GM04504 (cell line): Measurements from ENCODE around the gene SPPL3.

Source experiments
- DNase-seq: peaks from one replicate; pipeline ENCODE4 v3.0.0-alpha.2; 2012; ENCODE audit warnings: low read depth

Gene SPPL3

DNA sequence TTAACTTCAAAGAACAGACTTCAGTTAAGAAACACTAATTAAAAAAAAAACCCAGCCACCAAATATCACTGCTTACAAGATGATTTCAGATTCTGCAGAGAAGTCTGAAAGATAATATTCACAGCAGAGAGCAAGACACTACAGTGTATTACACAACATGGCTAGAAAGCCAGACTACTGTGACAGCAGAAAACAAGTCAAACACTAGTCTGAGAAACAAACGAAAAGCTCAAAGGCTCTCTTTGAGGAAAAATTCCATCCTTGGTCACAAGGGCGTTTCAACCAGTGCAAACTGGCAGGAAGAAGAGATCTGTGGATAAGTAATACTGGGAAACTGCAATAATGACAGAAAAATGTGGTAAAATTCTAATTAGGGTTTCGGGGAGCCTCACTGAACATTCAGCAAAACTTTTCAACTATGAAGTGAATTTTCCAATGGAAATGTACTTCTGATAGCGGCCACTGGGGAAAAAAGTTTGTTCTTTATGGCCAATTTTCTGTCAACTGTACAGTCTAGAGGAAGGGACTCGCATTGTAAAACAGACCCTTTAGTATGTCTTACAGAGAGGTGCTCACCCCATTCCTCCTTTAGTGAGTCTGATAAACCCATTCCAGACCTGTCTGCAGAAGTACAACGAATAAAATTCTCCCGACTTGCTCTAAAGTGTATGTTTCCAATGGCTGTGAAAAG is 128.2 kb downstream of the SPPL3 start:
- no peak for DNase-seq

DNA sequence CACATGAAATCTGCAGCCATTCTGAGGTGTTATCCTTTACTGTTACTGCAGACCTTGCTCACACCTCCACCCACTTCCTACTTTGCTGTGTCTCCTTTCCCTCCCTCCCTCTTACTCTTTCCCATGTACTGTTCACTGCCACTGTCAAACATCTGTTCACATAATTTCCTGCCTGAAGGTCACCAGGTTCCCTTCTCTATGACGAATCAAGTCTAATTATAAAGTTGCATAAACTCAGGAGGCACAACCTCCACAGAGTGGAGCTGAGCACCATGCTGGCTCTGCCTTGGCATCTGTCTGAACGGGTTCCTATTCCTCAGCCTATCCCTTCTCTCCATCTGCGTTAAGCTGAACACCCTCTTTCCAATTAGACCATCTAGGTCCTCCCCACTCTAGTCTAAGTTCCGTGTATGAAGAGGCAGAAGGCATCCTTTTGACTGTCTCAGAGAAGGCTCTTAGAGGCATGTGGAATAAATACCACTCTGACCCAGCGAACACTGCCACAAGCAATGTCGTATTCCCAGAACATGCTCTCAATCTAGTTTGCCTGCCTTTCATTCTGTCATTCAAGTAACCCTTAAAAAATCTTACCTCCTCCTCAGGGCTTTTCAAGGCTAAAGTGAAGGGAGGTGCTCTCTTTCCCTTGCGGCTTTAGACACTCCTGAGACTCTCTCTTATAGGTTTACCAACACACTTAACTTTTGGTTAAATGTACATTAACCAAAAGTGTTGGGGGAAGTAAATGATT is 129.8 kb downstream of the SPPL3 start:
- no peak for DNase-seq

DNA sequence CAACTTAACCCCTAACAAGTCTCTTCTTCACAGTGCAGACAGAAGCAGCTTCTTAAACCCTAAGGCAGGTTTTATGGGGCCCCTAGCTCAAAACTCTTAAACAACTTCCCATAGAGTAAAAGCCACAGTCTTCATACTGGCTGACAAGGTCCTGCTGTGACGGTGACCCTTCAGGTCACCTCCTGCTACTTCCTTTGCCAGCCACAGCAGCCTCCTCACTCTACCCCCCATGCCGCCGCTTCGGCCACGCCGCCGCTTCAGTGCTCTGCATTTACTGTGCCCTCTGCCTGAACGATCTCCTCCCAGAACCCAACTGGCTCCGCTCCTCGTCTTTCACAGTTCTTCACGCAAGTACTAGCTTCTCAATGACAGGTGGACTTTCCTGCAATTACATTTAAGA is 133.1 kb downstream of the SPPL3 start:
- DNase-seq, result no peak

DNA sequence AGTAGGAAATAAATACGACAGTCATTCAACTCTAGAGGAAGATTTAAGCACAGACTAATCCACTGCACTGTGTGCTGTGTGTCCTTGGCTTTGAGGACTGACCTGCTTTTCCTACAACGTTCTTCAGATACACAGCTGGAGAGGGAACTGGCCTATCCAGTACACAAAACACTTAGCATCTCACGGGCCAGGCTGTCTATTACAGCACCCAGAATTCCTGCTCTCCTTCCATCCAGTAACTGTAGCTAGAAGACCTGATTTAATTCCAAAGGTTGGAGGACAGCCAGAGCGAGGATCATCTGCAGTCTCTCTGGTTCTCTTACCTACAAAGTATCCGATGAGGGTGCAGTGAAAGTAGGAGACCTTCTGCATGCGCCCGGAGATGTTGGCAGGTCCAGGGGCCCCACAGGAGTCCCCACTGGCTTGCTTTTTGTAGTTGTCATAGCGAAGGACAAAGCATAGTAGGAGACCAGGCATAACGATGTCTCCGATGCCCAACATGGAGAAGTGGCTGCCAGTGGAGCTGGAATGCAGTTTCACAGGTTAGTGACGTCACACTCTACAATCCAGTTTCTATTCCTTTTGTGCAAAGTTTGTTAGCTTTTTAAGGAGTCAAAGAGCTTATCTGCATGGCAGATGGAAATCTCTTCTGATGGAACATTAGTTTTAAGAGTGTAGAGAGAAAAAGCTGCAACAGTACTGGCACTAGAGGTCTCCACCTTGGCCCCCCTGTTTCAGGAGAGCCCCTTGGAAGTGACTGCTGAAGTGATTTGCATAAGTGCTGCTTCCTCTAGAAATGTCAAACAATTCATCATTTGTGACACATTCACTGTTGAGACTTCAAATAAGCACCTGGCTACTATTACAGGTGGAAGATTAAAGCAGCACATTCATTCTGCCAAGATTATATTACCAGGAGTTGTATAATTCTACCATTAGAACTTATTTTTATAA is 136.8 kb downstream of the SPPL3 start:
- no peak for DNase-seq

DNA sequence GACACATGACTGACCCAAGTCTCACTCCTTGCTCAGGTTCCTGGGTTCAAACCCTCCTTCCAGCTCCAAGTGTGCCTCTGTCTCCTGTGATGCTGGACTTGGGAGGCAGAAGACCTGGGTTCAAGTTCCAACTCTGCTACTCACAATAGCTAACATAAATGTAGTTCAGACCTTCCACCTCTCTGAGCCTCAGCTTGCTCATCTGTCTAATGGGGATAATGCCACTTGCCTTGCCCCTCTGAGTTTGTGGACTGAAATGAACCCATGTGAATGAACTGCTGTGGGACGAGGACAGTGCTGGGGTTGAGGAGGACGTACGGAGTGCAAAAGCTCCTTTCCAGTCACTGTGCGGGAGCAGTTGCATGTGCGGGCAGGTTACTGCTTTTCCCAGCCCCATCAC is 137.6 kb downstream of the SPPL3 start:
- DNase-seq, result no peak

DNA sequence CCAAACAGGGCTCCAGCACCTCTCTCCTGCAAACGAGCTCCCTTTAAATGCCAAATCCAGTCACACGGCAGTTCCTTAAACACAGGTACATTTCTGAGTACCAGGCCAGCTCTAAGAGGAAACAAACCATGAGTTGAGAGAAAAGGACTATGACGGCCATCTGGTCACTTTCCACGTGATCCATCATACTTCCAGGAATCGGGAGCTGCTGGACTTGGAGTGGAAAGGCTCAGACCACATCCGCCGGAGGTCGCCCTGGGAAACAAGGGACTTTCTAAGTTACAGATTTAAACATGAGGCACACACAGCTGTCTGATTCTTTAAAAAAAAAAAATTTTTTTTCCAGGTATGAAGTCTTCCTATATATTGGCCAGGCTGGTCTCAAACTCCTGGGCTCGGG is 139.3 kb downstream of the SPPL3 start:
- no peak for DNase-seq

DNA sequence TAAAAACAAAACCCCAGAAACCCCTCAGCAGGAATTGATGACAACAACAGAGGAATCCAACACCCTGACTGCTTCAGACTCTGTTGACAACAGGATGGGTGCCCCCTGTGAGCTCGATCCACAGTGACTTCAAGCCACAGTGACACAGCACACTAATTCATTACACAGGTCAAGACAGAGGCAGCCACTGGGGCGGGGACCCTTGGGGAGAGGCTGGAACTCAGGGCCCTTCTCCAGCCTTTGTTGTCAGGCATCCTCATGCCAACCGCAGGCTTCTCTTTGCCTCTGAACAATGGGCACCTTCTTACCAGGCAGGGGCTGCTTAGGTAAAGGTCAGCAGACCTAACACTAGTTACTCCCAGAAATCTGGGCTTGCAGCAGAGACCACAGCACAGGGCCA is 140.9 kb downstream of the SPPL3 start:
- DNase-seq, result no peak

DNA sequence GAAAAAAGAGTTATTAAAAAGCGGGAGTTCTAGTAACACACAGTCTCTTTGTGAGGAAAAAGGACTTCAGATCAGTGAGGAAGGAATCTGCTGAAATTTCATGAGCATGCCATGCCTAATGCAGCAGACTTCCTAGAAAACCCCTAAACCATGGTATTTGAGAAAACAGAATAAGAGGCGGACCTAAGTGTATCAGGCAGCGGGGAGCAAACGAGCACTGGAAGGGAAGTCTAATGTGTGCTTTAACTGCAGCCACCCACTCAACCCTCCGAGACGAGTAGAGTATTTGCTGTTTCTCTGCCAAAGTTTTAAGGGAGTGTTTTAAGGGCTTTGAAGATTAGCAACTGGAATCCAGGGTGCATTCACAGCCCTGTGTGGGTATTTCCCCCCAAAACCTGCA is 142.1 kb downstream of the SPPL3 start:
- DNase-seq, result no peak

DNA sequence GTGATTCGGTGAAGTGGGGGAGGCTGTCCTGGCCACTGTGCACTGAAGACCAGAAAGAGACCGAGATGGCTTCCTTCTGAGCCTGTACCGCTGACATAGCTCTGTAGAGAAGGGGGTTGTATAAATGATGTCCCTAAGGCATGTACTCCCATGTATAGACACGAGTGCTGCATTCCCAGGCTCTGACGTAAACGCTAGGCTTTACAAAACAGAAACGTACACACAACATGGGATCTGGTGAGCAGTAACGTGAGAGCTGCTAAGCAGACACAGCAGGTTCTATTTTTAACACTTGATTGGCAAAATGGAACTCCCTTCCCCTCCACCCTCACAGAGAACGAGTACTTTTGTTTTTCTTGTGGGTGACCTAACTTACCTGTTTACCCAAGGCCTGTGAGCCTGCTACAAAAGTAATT is 142.6 kb downstream of the SPPL3 start:
- DNase-seq, result no peak

DNA sequence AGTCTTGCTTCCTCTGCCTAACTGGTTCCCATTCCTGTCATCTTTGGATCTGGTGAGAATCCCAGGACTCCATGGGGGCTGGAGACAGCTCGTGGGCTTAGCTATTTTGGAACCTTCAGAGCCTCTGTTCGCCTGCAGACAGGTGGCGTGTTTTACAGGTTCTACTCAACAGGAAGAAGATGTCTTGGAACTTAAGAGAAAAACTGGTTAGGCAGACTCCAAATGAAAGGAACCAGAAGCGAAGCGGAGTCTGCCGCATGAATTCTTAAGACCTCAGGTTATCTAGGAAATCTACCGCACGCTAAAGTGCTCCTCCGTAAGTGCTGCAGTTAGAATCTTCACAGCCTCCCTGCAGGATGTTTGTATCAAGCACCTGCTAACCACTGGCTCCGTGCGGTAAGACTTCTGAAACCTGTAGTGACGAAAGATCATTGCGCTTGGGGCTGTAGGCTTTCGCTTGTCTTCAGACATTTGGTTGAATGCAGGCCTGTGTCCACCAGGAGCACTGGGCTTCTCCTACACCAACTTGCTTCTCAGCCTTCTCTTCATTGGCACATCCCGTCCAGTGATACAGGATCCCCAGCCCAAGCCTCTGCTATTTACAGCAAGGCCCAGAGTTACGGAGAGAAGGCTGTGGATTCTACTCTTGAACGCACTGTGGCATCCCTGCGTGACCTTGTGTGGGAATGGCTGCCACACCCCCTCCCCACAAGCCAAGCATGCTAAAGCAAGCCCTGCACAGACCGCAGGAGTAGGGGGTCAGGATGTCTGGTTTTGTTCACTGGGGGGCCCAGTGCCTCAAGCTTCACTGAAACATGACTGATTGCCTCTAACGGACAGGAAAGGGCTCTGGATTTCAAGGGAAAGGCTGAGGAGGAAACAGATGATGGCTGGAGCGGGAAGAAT is 143.6 kb downstream of the SPPL3 start:
- DNase-seq, result no peak

DNA sequence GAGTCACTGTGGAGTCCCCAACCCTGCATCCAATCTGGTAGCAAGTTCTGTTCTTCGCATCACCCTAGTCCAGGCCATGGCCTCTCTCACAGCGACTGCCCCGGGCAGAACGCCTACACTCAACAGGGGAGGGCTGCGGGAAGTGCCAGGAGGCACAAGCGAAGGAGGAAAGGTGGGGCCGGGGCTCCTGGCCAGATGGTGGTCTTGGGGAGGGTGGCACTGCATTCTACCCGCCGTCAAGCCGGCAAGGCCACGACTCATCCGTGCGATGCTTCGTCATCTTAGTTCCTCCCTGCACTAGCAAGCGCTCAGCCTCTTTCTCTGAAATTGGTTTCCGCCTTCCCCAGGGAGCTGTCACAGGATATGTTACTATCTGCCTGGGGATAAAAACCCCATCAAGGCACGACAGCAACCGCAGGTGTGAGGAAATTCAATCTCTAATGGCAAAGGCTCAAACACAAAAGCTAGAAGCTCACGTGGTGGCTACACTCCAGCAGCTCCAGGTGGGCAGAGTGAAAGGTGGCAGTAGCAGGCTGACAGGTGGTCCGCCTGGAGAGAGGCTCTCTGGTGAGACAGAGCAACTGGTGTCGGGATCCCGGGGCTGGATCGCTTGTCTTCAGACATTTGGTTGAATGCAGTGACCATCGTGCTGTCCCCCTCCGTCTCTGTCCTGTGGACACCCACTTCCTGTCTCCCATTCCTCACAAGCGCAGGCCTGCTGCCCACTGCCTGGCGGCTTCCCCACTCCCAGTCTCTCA is 144.4 kb downstream of the SPPL3 start:
- DNase-seq, result no peak

DNA sequence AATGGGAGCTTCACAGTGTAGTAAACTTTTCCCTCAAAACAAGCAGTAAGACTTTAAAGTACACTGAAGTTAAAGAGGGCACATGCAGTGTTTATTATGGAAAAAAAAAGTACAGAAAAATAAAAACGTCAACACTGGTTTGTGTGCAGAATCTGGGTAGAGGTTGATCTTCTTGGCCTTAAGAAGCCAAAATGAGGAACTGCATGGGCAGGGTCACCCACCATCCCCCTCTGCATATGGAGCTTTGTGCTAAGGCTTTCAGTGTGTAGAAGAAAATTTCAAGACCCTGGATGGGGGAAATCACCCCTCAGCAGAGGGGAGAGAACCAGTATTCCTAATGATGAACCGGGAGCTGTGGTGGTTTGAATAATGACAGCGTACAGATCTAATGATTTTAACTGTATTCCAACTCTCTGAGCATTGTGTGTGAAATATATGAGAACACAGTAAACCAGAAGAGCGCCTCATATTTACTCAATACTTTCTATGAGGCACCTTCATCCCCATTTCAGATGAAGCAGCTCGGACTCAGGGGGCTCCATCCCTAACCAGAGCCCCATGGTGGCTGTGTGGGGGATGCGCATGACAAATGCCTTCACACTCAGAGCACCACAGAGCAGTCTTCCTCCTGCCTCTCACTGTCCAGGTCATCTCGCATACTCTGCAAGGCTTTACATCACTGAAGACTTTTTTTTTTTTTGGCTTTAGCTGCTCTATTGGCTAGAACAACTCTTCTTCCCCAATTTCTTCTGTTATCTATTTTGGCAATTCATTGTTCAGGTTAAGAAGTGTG is 145.2 kb downstream of the SPPL3 start:
- DNase-seq, result no peak

DNA sequence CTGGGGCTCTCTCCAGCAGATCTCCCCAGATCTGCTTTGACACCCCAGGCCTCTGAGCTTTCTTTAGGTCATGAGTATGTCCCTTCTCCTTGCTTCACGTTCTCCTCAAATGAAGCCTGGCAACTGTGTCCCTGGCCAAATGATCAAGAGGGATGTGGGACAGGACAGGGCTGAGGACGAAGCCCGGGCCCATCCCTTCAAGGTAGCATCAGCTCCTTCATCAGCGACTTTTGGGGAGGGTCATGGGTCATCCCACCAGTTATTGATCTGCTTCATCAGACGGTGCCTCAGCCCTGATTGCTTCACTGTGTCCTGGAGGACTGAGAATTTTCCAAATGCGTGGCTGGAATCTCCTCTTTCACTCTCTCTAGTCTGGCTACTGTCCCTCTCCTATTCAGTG is 146.2 kb downstream of the SPPL3 start:
- DNase-seq, result no peak

DNA sequence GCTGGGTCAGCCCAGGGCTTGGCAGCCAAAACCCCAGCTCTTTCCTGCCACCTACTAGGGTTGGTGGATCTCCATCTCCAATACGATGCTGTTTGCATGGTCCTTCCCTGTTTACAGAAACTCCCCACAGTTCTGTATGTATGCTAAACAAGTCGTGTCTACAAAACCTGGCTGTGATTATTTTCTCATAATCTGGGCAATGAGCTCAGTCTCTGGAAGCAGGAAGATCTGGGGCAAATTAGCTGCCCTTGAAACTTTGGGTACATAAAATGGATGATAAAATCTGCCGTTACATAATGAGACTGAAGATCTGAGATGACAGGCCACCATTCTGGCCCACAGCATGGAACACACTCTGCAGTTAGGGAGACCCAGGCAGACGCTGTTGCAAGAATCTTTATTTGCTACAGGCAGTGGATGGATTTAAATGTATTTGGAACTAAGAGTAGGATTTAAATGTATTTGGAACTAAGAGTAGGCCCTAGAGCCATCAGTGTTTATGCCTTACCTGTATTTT is 146.9 kb downstream of the SPPL3 start:
- no peak for DNase-seq

DNA sequence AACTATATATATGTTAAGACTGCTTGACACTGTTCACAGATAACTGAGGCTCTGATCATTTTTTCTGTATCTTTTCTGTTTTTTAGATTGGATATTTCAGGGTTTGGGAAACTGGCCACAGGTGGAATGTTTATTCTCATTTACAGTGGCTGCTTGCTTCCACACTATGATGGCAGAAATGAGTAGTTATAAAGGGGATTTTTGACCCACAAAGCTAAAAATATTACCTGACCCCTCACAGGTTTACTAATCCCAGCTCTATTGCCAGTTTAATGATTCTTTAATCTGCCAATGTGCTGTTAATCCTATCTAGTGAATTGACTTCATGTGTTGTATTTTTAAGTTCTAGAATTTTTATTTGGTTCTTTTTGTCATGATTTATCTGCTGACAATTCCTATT is 148.9 kb downstream of the SPPL3 start:
- no peak for DNase-seq

DNA sequence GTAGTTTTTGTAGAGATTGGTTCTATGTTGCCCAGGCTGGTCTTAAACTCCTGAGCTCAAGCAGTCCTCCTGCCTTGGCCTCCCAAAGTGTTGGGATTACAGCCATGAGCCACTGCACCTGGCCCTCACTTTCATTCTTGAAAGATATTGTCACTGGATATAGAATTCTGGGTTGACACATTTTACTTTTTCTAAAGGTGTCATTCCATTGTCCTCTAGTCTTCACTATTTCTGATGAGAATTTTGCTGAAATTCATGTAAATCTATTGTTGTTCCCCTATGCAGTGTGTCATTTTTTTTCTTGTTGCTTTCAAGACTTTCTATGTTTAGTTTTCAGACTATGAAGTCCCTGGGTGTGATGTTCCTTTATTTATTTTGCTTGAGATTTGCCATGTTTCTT is 149.4 kb downstream of the SPPL3 start:
- no peak for DNase-seq

DNA sequence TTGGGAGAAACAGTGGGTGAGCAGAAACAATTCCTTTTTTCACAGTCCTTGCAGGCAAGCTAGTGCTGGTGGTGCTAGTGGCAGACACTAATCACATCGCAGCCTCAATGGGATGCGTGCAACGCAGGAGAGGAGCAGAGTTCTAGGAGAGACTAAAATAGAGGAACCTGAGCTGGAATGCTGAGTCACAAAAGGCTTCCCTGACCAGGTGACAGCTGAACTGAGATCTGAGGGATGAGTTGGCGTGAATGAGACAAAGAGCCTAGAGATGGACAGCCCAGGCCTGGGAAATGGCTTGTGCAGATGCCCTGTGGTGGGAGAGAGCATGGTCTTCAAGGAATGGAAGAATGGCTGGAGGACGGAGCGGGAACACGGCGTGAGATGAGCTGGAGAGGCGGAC is 152.8 kb downstream of the SPPL3 start:
- DNase-seq, result no peak

DNA sequence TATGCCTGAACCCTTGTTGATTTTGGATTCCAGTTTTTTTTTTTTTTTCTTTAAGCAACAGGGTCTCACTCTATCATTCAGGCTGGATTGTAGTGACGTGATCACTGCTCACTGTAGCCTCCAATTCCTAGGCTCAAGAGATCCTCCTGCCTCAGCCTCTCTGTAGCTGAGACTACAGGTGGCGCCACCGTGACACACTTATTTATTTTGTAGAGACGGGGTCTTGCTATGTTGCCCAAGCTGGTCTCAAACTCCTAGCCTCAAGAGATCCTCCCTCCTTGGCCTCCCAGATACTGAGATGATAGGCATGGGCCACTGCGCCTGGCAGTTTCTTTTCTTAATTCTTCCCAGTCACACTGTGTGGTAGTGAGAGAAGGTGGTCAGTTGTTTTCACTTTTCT is 153.4 kb downstream of the SPPL3 start:
- DNase-seq, result no peak

DNA sequence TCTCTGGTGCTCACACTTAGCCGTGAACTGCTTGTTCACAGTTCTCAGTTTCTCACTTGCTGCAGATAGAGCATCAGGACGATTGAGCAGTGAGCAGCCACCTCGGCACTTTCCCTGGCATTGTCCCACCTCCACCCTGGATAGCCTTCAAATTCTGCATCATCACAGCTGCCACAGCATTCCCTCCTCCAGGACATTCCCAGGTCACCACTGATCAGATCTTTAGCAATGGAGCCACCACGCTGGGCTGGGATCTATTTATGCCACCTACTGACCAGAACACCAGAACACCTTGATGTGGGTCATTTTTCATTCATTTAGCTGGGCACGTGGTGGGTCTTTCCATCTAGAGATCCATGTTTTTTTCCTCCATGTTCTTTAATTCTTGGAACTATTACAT is 154.9 kb downstream of the SPPL3 start:
- DNase-seq, result no peak

DNA sequence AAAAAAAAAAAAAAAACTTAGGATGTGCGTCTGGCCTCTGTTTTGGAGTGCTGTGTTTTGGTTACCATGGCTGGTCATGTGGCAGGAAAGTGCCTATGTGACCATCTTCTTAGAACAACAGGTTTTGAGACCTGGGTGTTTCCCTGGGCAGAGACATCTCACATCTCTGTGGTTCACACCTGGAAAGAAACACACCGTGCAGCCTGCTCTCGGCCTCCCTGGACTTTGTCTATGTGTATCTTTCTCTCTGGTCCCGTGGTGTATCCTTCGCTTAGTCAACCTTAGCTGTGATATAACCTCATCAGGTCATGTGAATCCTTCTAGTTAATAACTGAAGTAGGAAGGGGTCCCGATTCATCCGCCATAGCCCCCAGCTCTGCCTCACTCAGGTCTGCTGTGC is 155.9 kb downstream of the SPPL3 start:
- DNase-seq, result no peak
